Measurements from ENCODE around the gene METRN. TPM values are rescaled to one million over a fixed set of nuclear protein-coding genes. Genes with fewer than 3 reads are reported as not detected.

Gene METRN
- polyA plus RNA-seq, 1 donor (not counting 4 experiments of a cell fraction or from before 2014, with no cell fraction given): 42.1 TPM

DNA sequence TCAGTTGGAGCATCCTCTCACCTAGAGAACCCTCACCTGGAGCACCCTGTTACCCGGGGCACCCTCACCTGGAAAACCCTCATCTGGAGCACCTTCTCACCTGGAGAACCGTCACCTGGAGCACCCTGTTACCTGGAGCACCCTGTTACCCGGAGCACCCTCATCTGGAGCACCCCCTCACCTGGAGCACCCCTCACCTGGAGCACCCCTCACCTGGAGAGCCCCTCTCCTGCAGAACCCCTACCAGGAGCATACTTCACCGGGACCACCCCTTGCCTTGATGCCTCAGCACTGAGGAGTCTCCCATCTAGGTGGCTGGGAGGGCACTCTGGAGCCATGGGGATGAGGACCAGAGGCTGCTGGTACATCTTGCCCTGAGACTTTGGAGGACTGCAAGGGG, 6.0 kb upstream of the METRN start:
- Histone ChIP-seq H3K79me2 (ENCODE audit: control insufficient read depth, insufficient read depth, low read length) (no peaks in the 10 kb centered on the region), H3K27me3 (ENCODE audit: control insufficient read depth, extremely low read depth, insufficient read depth, low read length) (peaks cover 69% of the 10 kb centered on the region), H3K36me3 (ENCODE audit: control insufficient read depth in 2 of 2, extremely low read depth in 1 of 2, insufficient read depth in 2 of 2, low read length in 2 of 2) (no peaks in the 10 kb centered on the region), H2AFZ (ENCODE audit: control insufficient read depth, low read length) (no peak overlapping the region), H3K9ac (ENCODE audit: control insufficient read depth, extremely low read depth, insufficient read depth, low read length) (no peak overlapping the region), H3K4me2 (ENCODE audit: control insufficient read depth, extremely low read depth, insufficient read depth, low read depth, low read length) (no peak overlapping the region), H3K9me3 (ENCODE audit: control insufficient read depth, low read depth, low read length) (no peaks in the 10 kb centered on the region), H3K4me1 (ENCODE audit: control insufficient read depth, extremely low read depth, insufficient read depth, low read length) (peaks cover 5% of the 10 kb centered on the region), H3K27ac (ENCODE audit: control insufficient read depth, insufficient read depth, low read length) (no peak overlapping the region), H3K9me1 (ENCODE audit: control insufficient read depth, extremely low read depth, insufficient read depth, low read length) (no peaks in the 10 kb centered on the region), H4K20me1 (ENCODE audit: control insufficient read depth, extremely low read depth, insufficient read depth, low read length) (peaks cover 2% of the 10 kb centered on the region), H3K4me3 (ENCODE audit: control insufficient read depth in 2 of 3, extremely low read depth in 1 of 3, insufficient read depth in 2 of 3, low read depth in 1 of 3, low read length in 3 of 3) (no peak overlapping the region)
- FAIRE-seq (no peak), DNase-seq (ENCODE audit: low read depth, low spot score) (no peak)
- no peak for TF ChIP-seq EZH2 (IDR thresholded peaks at IDR 0.05; ENCODE audit: low read length)
- TF ChIP-seq, protein P1, sequence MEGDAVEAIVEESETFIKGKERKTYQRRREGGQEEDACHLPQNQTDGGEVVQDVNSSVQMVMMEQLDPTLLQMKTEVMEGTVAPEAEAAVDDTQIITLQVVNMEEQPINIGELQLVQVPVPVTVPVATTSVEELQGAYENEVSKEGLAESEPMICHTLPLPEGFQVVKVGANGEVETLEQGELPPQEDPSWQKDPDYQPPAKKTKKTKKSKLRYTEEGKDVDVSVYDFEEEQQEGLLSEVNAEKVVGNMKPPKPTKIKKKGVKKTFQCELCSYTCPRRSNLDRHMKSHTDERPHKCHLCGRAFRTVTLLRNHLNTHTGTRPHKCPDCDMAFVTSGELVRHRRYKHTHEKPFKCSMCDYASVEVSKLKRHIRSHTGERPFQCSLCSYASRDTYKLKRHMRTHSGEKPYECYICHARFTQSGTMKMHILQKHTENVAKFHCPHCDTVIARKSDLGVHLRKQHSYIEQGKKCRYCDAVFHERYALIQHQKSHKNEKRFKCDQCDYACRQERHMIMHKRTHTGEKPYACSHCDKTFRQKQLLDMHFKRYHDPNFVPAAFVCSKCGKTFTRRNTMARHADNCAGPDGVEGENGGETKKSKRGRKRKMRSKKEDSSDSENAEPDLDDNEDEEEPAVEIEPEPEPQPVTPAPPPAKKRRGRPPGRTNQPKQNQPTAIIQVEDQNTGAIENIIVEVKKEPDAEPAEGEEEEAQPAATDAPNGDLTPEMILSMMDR (optimal IDR thresholded peaks at IDR 0.05 in 1 of 3, IDR thresholded peaks at IDR 0.05 in 1 of 3, conservative IDR thresholded peaks at IDR 0.05 in 1 of 3; ENCODE audit: extremely low read depth in 1 of 3, insufficient read depth in 2 of 3, low read length in 3 of 3): no peak
- dilution Hi-C loops (cut with MboI; ENCODE audit: extremely low pct_ligation_motif_present, low sequenced_read_pairs): no loop called here

DNA sequence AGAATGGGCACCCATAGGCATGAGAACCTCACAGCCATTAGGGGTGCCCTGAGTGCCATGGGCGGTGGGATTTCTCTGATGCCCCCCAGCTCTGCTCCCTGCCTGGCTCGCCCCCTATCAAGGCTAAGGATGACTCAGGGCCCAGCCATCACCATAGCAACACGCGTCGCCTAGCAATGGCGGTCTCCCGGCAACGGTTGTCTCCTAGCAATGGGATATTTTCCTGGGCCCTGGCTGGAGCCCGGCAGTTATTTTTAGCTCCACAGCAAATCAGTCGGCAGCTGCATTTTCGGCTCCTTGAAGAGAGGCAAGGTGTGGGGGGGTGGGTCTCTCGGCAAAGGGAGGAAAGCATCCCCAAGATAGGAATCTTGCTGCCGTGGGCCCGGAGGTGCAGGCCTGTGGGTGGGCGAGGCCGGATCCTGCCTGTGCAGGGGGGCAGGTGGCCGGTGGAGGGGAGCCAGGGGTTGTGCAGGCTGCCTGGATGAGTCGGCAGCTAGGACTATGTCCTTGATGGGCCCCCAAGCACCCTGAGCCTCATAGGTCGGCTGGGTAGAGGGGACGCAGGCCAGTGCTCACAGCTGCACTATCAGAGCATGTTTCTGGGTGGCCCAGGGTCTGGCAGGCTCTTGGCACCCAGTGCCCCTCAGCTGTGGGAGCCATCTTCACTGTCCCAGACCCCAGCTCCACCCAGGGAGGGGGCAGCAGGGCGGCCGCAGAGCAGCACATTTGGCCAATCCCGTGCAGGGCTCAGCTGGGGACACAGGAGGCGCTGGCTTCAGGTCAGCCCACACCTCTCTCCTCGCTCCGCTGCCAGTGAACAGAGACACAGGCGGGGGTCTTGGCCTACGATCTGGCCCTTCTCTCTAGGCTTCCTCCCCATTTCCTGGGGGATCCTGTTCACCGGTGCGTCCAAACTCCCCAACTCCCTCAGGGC, 5.1 kb upstream of the METRN start:
- Histone ChIP-seq H2AFZ (ENCODE audit: control insufficient read depth, low read length) (no peak overlapping the region), H3K4me2 (ENCODE audit: control insufficient read depth, extremely low read depth, insufficient read depth, low read depth, low read length) (no peak overlapping the region), H3K79me2 (ENCODE audit: control insufficient read depth, insufficient read depth, low read length) (no peaks in the 10 kb centered on the region), H3K27me3 (ENCODE audit: control insufficient read depth, extremely low read depth, insufficient read depth, low read length) (peaks cover 60% of the 10 kb centered on the region), H3K4me3 (ENCODE audit: control insufficient read depth in 2 of 3, extremely low read depth in 1 of 3, insufficient read depth in 2 of 3, low read depth in 1 of 3, low read length in 3 of 3) (no peak overlapping the region), H3K9ac (ENCODE audit: control insufficient read depth, extremely low read depth, insufficient read depth, low read length) (no peak overlapping the region), H3K9me3 (ENCODE audit: control insufficient read depth, low read depth, low read length) (no peaks in the 10 kb centered on the region), H3K27ac (ENCODE audit: control insufficient read depth, insufficient read depth, low read length) (no peak overlapping the region), H3K4me1 (ENCODE audit: control insufficient read depth, extremely low read depth, insufficient read depth, low read length) (peaks cover 12% of the 10 kb centered on the region), H4K20me1 (ENCODE audit: control insufficient read depth, extremely low read depth, insufficient read depth, low read length) (peaks cover 2% of the 10 kb centered on the region), H3K36me3 (ENCODE audit: control insufficient read depth in 2 of 2, extremely low read depth in 1 of 2, insufficient read depth in 2 of 2, low read length in 2 of 2) (no peaks in the 10 kb centered on the region), H3K9me1 (ENCODE audit: control insufficient read depth, extremely low read depth, insufficient read depth, low read length) (no peaks in the 10 kb centered on the region)
- dilution Hi-C loops (cut with MboI; ENCODE audit: extremely low pct_ligation_motif_present, low sequenced_read_pairs): no loop called here
- TF ChIP-seq, protein P1 (optimal IDR thresholded peaks at IDR 0.05 in 1 of 3, IDR thresholded peaks at IDR 0.05 in 1 of 3, conservative IDR thresholded peaks at IDR 0.05 in 1 of 3; ENCODE audit: extremely low read depth in 1 of 3, insufficient read depth in 2 of 3, low read length in 3 of 3): no peak
- TF ChIP-seq EZH2 (IDR thresholded peaks at IDR 0.05; ENCODE audit: low read length): no peak
- FAIRE-seq (no peak), DNase-seq (ENCODE audit: low read depth, low spot score) (no peak)
